ENCODE results near the gene PARP1.
"Not testable (repeated sequence)": the region's sequence is repeated elsewhere in the genome, so short reads cannot be mapped to it uniquely, and the experiment has no call there.

The PARP1 gene

DNA sequence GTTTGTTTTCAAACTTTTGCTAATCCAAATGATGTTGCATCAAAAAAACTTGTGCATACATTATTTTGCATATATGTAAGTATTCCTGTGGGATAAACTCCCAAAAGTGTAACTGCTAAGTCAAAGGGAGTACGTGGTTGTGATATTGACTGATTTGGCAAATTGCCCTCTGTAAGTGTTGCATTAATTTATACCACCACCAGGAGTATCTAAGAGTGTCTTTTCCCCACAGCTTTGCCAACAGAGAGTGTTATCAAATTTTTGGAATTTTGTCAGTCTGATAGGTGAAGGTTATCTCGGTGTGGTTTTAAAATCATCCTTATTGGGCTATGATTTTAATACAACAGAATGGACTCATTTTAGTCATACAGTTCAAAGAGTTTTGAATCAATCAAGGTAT is 30.1 kb upstream of the PARP1 start:
- TF ChIP-seq, protein P1, sequence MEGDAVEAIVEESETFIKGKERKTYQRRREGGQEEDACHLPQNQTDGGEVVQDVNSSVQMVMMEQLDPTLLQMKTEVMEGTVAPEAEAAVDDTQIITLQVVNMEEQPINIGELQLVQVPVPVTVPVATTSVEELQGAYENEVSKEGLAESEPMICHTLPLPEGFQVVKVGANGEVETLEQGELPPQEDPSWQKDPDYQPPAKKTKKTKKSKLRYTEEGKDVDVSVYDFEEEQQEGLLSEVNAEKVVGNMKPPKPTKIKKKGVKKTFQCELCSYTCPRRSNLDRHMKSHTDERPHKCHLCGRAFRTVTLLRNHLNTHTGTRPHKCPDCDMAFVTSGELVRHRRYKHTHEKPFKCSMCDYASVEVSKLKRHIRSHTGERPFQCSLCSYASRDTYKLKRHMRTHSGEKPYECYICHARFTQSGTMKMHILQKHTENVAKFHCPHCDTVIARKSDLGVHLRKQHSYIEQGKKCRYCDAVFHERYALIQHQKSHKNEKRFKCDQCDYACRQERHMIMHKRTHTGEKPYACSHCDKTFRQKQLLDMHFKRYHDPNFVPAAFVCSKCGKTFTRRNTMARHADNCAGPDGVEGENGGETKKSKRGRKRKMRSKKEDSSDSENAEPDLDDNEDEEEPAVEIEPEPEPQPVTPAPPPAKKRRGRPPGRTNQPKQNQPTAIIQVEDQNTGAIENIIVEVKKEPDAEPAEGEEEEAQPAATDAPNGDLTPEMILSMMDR (IDR thresholded peaks at IDR 0.05; ENCODE audit: poor library complexity, severe bottlenecking): no peak

GRCh38 chr1:226436855-226437491 is 29.1 kb upstream of the PARP1 start:
- Histone ChIP-seq H3K4me1 (ENCODE audit: insufficient read depth, poor library complexity, severe bottlenecking) (no peaks in the 10 kb centered on the region), H3K9me3 (ENCODE audit: severe bottlenecking) (no peaks in the 10 kb centered on the region), H3K27me3 (ENCODE audit: insufficient read depth, poor library complexity, severe bottlenecking) (no peaks in the 10 kb centered on the region), H3K4me3 (ENCODE audit: severe bottlenecking) (no peak overlapping the region), H3K27ac (ENCODE audit: poor library complexity, severe bottlenecking) (no peak overlapping the region), H3K36me3 (ENCODE audit: low read depth) (no peaks in the 10 kb centered on the region)
- ATAC-seq (ENCODE audit: low read depth): 0 out of 3 replicates have a peak, but pooled peaks have one; percentile 27
- TF ChIP-seq, protein P1 (IDR thresholded peaks at IDR 0.05; ENCODE audit: poor library complexity, severe bottlenecking): no peak
- DNase-seq (ENCODE audit: low spot score): no peak

More for the DNA sequence above, 30.1 kb upstream of the PARP1 start:
- Histone ChIP-seq H3K9me3 (ENCODE audit: severe bottlenecking) (no peaks in the 10 kb centered on the region), H3K27me3 (ENCODE audit: insufficient read depth, poor library complexity, severe bottlenecking) (no peaks in the 10 kb centered on the region), H3K4me1 (ENCODE audit: insufficient read depth, poor library complexity, severe bottlenecking) (no peaks in the 10 kb centered on the region), H3K4me3 (ENCODE audit: severe bottlenecking) (no peak overlapping the region), H3K27ac (ENCODE audit: poor library complexity, severe bottlenecking) (no peak overlapping the region), H3K36me3 (ENCODE audit: low read depth) (no peaks in the 10 kb centered on the region)
- DNase-seq (ENCODE audit: low spot score) (no peak), ATAC-seq (ENCODE audit: low read depth) (no peak)

DNA sequence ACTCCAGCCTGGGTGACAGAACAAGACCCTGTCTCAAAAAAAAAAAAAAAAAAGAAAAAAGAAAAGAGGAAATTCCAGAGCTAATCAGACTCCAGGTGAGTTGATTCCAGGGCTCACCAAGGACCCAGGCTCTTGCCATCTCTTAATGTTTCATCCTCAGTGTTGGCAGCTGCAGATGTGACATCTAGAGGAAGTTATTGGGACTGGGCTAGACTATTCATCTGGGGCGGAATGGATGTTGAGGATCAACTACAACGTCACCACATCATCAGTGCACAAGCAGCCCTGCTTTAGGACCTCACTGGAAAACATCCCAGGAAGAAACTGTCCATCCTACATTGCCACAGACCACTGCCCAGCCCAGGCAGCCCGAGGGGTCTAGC is 28.6 kb upstream of the PARP1 start:
- H3K27ac ChIP-seq (ENCODE audit: poor library complexity, severe bottlenecking): no peak overlapping the region

DNA sequence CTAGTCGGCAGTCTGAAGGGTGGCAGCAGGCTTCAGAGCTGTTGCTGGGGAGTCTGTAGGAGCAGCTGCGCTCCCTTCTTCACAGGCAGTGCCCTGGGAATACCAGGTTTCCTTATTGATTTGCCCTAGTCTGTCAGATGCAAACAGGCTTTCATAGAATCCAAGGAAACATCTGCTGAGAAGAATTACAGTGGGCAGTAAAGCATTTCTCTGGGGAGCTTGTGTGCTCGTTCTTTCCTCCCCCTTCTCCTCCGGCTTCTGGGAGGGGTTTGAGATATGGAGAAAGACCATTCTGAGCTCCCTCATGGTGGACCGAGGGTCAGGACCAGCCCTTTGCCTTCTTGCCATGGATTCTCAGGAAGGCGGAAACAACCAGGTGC is 25.4 kb upstream of the PARP1 start:
- Histone ChIP-seq H3K27ac (ENCODE audit: poor library complexity, severe bottlenecking) (no peak overlapping the region), H3K27me3 (ENCODE audit: insufficient read depth, poor library complexity, severe bottlenecking) (no peaks in the 10 kb centered on the region), H3K4me3 (ENCODE audit: severe bottlenecking) (no peak overlapping the region), H3K36me3 (ENCODE audit: low read depth) (no peaks in the 10 kb centered on the region), H3K4me1 (ENCODE audit: insufficient read depth, poor library complexity, severe bottlenecking) (no peaks in the 10 kb centered on the region), H3K9me3 (ENCODE audit: severe bottlenecking) (no peaks in the 10 kb centered on the region)
- ATAC-seq (ENCODE audit: low read depth) (no peak), DNase-seq (ENCODE audit: low spot score) (no peak)
- TF ChIP-seq, protein P1 (IDR thresholded peaks at IDR 0.05; ENCODE audit: poor library complexity, severe bottlenecking): no peak

More for the DNA sequence above, 28.6 kb upstream of the PARP1 start:
- no peak for DNase-seq (ENCODE audit: low spot score)
- no peak for ATAC-seq (ENCODE audit: low read depth)
- Histone ChIP-seq H3K36me3 (ENCODE audit: low read depth) (no peaks in the 10 kb centered on the region), H3K4me3 (ENCODE audit: severe bottlenecking) (no peak overlapping the region), H3K4me1 (ENCODE audit: insufficient read depth, poor library complexity, severe bottlenecking) (no peaks in the 10 kb centered on the region), H3K27me3 (ENCODE audit: insufficient read depth, poor library complexity, severe bottlenecking) (no peaks in the 10 kb centered on the region), H3K9me3 (ENCODE audit: severe bottlenecking) (no peaks in the 10 kb centered on the region)
- TF ChIP-seq, protein P1 (IDR thresholded peaks at IDR 0.05; ENCODE audit: poor library complexity, severe bottlenecking): no peak

DNA sequence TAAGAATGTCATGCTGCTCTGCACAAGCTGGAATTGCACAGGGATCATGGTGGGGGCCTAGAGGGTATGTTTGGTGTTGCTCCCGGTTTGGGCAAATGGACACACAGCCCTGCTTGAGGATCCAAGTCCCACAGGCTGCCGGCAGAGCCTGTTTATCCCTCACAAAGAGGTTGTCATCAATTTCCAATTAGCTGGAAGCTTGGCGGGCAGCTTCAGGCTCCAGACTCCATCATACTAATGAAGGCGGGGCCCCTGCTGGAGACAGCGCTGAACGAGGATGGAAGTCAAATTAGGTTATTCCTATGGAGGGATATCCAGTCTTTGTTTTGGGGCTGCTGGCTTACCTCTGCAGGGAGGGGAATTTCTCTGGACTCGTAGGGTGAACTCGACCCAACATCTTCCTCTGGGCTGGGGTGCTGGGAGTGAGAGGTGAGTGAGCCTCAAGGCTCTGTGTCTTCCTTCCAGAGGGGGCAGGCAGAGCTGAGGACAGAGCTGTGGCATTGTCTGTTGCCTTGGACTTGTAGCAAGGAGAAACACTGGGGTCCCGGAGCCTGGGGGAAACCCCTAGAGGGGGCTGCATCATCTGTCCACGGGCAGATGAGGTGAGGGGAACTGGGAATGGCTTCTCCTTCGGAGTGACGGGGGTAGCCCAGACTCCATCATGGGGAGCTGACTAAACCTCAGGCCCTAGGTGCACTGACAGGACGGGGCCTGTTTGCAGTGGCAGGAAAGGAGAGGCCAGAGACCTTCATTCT is 24.9 kb upstream of the PARP1 start:
- Histone ChIP-seq H3K9me3 (ENCODE audit: severe bottlenecking) (no peaks in the 10 kb centered on the region), H3K4me1 (ENCODE audit: insufficient read depth, poor library complexity, severe bottlenecking) (no peaks in the 10 kb centered on the region), H3K4me3 (ENCODE audit: severe bottlenecking) (no peak overlapping the region), H3K27me3 (ENCODE audit: insufficient read depth, poor library complexity, severe bottlenecking) (no peaks in the 10 kb centered on the region), H3K27ac (ENCODE audit: poor library complexity, severe bottlenecking) (no peak overlapping the region), H3K36me3 (ENCODE audit: low read depth) (no peaks in the 10 kb centered on the region)
- DNase-seq (ENCODE audit: low spot score): no peak
- no peak for ATAC-seq (ENCODE audit: low read depth)
- TF ChIP-seq, protein P1 (IDR thresholded peaks at IDR 0.05; ENCODE audit: poor library complexity, severe bottlenecking): no peak

DNA sequence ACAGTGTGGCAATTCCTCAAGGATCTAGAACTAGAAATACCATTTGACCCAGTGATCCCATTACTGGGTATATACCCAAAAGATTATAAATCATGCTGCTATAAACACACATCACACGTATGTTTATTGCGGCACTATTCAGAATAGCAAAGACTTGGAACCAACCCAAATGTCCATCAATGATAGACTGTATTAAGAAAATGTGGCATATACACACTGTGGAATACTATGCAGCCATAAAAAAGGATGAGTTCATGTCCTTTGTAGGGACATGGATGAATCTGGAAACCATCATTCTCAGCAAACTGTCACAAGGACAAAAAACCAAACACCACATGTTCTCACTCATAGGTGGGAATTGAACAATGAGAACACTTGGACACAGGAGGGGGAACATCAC is 24.0 kb upstream of the PARP1 start:
- H3K4me1 ChIP-seq (ENCODE audit: insufficient read depth, poor library complexity, severe bottlenecking); H3K9me3 ChIP-seq (ENCODE audit: severe bottlenecking); ATAC-seq (ENCODE audit: low read depth); H3K27ac ChIP-seq (ENCODE audit: poor library complexity, severe bottlenecking); H3K27me3 ChIP-seq (ENCODE audit: insufficient read depth, poor library complexity, severe bottlenecking); H3K4me3 ChIP-seq (ENCODE audit: severe bottlenecking); H3K36me3 ChIP-seq (ENCODE audit: low read depth); DNase-seq (ENCODE audit: low spot score): not testable (repeated sequence)
